ENCODE results near the gene AMTN.

DNA sequence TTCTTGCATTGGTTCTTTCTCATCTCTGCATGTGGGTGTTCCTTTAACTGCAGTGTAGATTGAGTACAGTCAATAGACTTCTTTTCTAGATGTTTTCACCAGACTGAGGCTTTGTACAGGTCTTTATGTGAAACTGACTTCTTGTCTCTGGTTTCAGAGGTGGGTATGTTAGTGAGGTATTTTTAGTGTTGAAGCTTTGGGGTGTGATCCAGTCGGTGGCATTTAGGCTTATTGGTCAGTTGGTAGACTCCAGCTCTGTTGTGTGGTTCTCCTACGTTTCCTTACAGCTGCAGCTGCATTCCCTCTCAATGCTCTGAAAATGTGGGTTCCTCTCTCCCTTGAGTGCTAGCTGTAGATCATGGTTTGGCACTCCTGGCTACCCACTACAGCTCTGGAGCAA lies 52.4 kb downstream of the AMTN start:
- TF ChIP-seq RFX5 (IDR thresholded peaks at IDR 0.05; ENCODE audit: low read length) (no peak), RCOR1 (IDR thresholded peaks at IDR 0.05; ENCODE audit: low read length) (no peak), FOXM1 (IDR thresholded peaks at IDR 0.05; ENCODE audit: low read depth) (no peak), JUND (IDR thresholded peaks at IDR 0.05) (no peak), TAF1 (IDR thresholded peaks at IDR 0.05; ENCODE audit: borderline replicate concordance, low read depth, low read length) (no peak), YY1 (IDR thresholded peaks at IDR 0.05; ENCODE audit: low read depth) (no peak), POLR2AphosphoS5 (IDR thresholded peaks at IDR 0.05; ENCODE audit: low read depth, low read length) (no peak), EP300 (IDR thresholded peaks at IDR 0.05; ENCODE audit: borderline replicate concordance in 1 of 2, low read depth in 1 of 2, low read length in 1 of 2) (no peak), NFIC (IDR thresholded peaks at IDR 0.05; ENCODE audit: borderline replicate concordance) (no peak)
- TF ChIP-seq, protein P1, sequence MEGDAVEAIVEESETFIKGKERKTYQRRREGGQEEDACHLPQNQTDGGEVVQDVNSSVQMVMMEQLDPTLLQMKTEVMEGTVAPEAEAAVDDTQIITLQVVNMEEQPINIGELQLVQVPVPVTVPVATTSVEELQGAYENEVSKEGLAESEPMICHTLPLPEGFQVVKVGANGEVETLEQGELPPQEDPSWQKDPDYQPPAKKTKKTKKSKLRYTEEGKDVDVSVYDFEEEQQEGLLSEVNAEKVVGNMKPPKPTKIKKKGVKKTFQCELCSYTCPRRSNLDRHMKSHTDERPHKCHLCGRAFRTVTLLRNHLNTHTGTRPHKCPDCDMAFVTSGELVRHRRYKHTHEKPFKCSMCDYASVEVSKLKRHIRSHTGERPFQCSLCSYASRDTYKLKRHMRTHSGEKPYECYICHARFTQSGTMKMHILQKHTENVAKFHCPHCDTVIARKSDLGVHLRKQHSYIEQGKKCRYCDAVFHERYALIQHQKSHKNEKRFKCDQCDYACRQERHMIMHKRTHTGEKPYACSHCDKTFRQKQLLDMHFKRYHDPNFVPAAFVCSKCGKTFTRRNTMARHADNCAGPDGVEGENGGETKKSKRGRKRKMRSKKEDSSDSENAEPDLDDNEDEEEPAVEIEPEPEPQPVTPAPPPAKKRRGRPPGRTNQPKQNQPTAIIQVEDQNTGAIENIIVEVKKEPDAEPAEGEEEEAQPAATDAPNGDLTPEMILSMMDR (IDR thresholded peaks at IDR 0.05): no peak
- TF ChIP-seq, protein P2, sequence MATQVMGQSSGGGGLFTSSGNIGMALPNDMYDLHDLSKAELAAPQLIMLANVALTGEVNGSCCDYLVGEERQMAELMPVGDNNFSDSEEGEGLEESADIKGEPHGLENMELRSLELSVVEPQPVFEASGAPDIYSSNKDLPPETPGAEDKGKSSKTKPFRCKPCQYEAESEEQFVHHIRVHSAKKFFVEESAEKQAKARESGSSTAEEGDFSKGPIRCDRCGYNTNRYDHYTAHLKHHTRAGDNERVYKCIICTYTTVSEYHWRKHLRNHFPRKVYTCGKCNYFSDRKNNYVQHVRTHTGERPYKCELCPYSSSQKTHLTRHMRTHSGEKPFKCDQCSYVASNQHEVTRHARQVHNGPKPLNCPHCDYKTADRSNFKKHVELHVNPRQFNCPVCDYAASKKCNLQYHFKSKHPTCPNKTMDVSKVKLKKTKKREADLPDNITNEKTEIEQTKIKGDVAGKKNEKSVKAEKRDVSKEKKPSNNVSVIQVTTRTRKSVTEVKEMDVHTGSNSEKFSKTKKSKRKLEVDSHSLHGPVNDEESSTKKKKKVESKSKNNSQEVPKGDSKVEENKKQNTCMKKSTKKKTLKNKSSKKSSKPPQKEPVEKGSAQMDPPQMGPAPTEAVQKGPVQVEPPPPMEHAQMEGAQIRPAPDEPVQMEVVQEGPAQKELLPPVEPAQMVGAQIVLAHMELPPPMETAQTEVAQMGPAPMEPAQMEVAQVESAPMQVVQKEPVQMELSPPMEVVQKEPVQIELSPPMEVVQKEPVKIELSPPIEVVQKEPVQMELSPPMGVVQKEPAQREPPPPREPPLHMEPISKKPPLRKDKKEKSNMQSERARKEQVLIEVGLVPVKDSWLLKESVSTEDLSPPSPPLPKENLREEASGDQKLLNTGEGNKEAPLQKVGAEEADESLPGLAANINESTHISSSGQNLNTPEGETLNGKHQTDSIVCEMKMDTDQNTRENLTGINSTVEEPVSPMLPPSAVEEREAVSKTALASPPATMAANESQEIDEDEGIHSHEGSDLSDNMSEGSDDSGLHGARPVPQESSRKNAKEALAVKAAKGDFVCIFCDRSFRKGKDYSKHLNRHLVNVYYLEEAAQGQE (IDR thresholded peaks at IDR 0.05; ENCODE audit: low read depth, low read length): no peak
- TF ChIP-seq, protein P3, sequence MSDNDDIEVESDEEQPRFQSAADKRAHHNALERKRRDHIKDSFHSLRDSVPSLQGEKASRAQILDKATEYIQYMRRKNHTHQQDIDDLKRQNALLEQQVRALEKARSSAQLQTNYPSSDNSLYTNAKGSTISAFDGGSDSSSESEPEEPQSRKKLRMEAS (IDR thresholded peaks at IDR 0.05; ENCODE audit: low read depth): no peak
- TF ChIP-seq, protein P4, sequence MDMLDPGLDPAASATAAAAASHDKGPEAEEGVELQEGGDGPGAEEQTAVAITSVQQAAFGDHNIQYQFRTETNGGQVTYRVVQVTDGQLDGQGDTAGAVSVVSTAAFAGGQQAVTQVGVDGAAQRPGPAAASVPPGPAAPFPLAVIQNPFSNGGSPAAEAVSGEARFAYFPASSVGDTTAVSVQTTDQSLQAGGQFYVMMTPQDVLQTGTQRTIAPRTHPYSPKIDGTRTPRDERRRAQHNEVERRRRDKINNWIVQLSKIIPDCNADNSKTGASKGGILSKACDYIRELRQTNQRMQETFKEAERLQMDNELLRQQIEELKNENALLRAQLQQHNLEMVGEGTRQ (IDR thresholded peaks at IDR 0.05; ENCODE audit: borderline replicate concordance, low read depth, low read length): no peak
